ENCODE data around the gene STYXL1.

GRCh38 chr7:75953931-75954330, 93.9 kb downstream of the STYXL1 start:
- TF ChIP-seq CTCF (IDR thresholded peaks at IDR 0.05; ENCODE audit: insufficient read depth, low read depth, low read length) (no peak), EZH2 (IDR thresholded peaks at IDR 0.05; ENCODE audit: insufficient read depth, low read length) (no peak)

All from astrocyte (in vitro differentiated cells and primary cell).